ENCODE results near the gene GMDS. TPM values are rescaled to one million over a fixed set of nuclear protein-coding genes. Genes with fewer than 3 reads are reported as not detected.

The GMDS gene
- total and polyA plus RNA-seq, 2 donors (not counting 1 experiment from before 2014, with no cell fraction given): 12.7 to 34.5 TPM

DNA sequence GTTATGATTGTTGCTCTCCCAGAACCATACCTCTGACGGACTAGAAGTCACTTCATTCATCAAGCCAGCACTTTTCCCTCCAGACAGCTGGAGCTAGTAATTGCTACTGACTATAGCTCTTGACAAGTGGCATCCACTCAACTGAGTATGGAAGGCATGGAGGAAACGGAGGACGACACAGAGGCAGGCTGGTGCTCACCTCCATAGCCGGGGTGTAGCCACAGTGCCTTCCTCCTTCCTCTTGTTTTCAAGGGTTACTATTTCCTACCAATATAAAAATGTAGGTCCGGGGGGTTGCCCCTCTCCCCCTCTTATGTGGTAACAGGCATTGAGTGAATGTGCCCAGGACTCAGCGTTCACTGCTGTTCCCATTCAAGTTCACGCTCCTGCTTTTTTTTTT, 659.1 kb downstream of the GMDS start:
- Histone ChIP-seq H3K27ac (ENCODE audit: insufficient read depth, low read length) (no peak overlapping the region), H3K27me3 (ENCODE audit: control insufficient read depth, insufficient read depth, low read length) (no peaks in the 10 kb centered on the region), H3K79me2 (ENCODE audit: control insufficient read depth, insufficient read depth, low read length) (no peaks in the 10 kb centered on the region)

DNA sequence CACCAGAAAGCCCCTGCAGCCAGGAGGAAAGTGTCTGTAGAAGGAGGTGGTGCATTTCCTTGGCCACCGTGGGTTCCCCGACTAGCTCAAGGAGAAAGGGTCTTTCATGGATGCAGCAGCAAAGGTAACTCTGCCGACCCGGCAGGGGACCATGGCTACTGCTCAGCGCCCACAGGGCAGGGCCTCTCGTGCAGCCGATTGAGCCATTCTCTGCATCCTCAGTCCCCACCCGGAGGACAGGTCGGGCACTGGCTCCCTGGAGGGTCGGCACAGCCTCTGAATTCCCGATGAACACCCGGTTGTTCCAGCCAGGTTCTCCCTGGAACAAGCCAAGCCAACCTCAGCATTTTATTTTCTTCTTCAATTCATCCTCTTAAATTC, 659.7 kb downstream of the GMDS start:
- Histone ChIP-seq H3K36me3 (ENCODE audit: control insufficient read depth, insufficient read depth, low read length) (no peaks in the 10 kb centered on the region), H4K20me1 (ENCODE audit: control insufficient read depth, extremely low read depth, insufficient read depth, low read length) (no peaks in the 10 kb centered on the region), H3K27me3 (ENCODE audit: control insufficient read depth, insufficient read depth, low read length) (no peaks in the 10 kb centered on the region), H2AFZ (ENCODE audit: low read length) (no peak overlapping the region), H3K27ac (ENCODE audit: insufficient read depth, low read length) (no peak overlapping the region), H3K9ac (ENCODE audit: insufficient read depth, low read length) (no peak overlapping the region), H3K79me2 (ENCODE audit: control insufficient read depth, insufficient read depth, low read length) (no peaks in the 10 kb centered on the region), H3K4me2 (ENCODE audit: extremely low read depth, insufficient read depth, low read length) (no peak overlapping the region), H3K4me1 (ENCODE audit: control insufficient read depth, extremely low read depth, insufficient read depth, low read length) (no peaks in the 10 kb centered on the region), H3K9me3 (ENCODE audit: control insufficient read depth, insufficient read depth, low read depth, low read length) (no peaks in the 10 kb centered on the region), H3K4me3 (replicated peaks in 1 of 4; ENCODE audit: control extremely low read depth in 1 of 4, insufficient read depth in 1 of 4, low read depth in 3 of 4, low read length in 4 of 4) (no peak overlapping the region)
- no peak for DNase-seq (ENCODE audit: low read depth in 2 of 2)
- TF ChIP-seq, protein P1, sequence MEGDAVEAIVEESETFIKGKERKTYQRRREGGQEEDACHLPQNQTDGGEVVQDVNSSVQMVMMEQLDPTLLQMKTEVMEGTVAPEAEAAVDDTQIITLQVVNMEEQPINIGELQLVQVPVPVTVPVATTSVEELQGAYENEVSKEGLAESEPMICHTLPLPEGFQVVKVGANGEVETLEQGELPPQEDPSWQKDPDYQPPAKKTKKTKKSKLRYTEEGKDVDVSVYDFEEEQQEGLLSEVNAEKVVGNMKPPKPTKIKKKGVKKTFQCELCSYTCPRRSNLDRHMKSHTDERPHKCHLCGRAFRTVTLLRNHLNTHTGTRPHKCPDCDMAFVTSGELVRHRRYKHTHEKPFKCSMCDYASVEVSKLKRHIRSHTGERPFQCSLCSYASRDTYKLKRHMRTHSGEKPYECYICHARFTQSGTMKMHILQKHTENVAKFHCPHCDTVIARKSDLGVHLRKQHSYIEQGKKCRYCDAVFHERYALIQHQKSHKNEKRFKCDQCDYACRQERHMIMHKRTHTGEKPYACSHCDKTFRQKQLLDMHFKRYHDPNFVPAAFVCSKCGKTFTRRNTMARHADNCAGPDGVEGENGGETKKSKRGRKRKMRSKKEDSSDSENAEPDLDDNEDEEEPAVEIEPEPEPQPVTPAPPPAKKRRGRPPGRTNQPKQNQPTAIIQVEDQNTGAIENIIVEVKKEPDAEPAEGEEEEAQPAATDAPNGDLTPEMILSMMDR (conservative IDR thresholded peaks at IDR 0.05 in 1 of 2, IDR thresholded peaks at IDR 0.05 in 1 of 2; ENCODE audit: low read depth in 1 of 2, low read length in 2 of 2): no peak
- TF ChIP-seq EZH2 (IDR thresholded peaks at IDR 0.05; ENCODE audit: low read length, missing control alignments): no peak

More for the DNA sequence above, 659.1 kb downstream of the GMDS start:
- no peak for DNase-seq (ENCODE audit: low read depth in 2 of 2)
- Histone ChIP-seq H3K4me1 (ENCODE audit: control insufficient read depth, extremely low read depth, insufficient read depth, low read length) (no peaks in the 10 kb centered on the region), H3K9me3 (ENCODE audit: control insufficient read depth, insufficient read depth, low read depth, low read length) (no peaks in the 10 kb centered on the region), H4K20me1 (ENCODE audit: control insufficient read depth, extremely low read depth, insufficient read depth, low read length) (no peaks in the 10 kb centered on the region), H2AFZ (ENCODE audit: low read length) (no peak overlapping the region), H3K4me3 (replicated peaks in 1 of 4; ENCODE audit: control extremely low read depth in 1 of 4, insufficient read depth in 1 of 4, low read depth in 3 of 4, low read length in 4 of 4) (no peak overlapping the region), H3K36me3 (ENCODE audit: control insufficient read depth, insufficient read depth, low read length) (no peaks in the 10 kb centered on the region), H3K9ac (ENCODE audit: insufficient read depth, low read length) (no peak overlapping the region), H3K4me2 (ENCODE audit: extremely low read depth, insufficient read depth, low read length) (no peak overlapping the region)
- no peak for TF ChIP-seq EZH2 (IDR thresholded peaks at IDR 0.05; ENCODE audit: low read length, missing control alignments)
- TF ChIP-seq, protein P1 (conservative IDR thresholded peaks at IDR 0.05 in 1 of 2, IDR thresholded peaks at IDR 0.05 in 1 of 2; ENCODE audit: low read depth in 1 of 2, low read length in 2 of 2): no peak

DNA sequence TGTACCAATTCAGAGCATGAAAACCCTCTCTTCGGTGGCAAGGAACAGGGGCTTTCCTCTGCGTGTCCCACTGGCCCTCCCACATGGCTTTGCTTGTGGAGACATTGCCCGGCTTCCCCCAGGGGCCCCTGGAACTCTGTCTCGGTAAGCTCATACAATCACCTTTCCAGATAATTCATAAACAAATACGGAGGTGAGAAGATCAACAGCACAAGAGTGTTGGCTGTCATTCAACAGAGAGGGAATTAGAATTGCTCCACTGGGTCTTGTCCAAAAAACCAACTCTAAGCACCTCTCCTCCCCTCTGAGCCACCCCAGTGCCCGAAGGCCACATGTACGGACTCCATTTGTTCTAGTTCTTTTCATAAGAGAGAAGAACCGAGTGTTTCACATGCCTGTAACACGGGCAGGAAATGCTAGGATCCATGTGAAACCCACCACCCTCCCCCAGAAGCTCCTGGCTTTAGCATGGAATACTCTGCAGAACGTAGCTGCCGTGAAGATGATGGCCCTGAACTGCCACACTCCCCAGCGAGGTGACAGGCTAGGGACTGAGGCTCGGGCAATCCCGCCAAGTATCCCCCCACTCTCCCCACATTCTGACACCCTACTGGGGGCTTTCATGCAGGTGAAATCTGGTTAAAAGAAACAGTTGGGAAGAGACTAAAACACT, 660.3 kb downstream of the GMDS start:
- TF ChIP-seq EZH2 (IDR thresholded peaks at IDR 0.05; ENCODE audit: low read length, missing control alignments): no peak
- TF ChIP-seq, protein P1 (conservative IDR thresholded peaks at IDR 0.05 in 1 of 2, IDR thresholded peaks at IDR 0.05 in 1 of 2; ENCODE audit: low read depth in 1 of 2, low read length in 2 of 2): no peak
- Histone ChIP-seq H3K79me2 (ENCODE audit: control insufficient read depth, insufficient read depth, low read length) (no peaks in the 10 kb centered on the region), H2AFZ (ENCODE audit: low read length) (no peak overlapping the region), H3K4me3 (replicated peaks in 1 of 4; ENCODE audit: control extremely low read depth in 1 of 4, insufficient read depth in 1 of 4, low read depth in 3 of 4, low read length in 4 of 4) (no peak overlapping the region), H3K9me3 (ENCODE audit: control insufficient read depth, insufficient read depth, low read depth, low read length) (no peaks in the 10 kb centered on the region), H3K4me1 (ENCODE audit: control insufficient read depth, extremely low read depth, insufficient read depth, low read length) (no peaks in the 10 kb centered on the region), H3K4me2 (ENCODE audit: extremely low read depth, insufficient read depth, low read length) (no peak overlapping the region), H3K36me3 (ENCODE audit: control insufficient read depth, insufficient read depth, low read length) (no peaks in the 10 kb centered on the region), H3K27ac (ENCODE audit: insufficient read depth, low read length) (no peak overlapping the region), H3K9ac (ENCODE audit: insufficient read depth, low read length) (no peak overlapping the region), H3K27me3 (ENCODE audit: control insufficient read depth, insufficient read depth, low read length) (no peaks in the 10 kb centered on the region), H4K20me1 (ENCODE audit: control insufficient read depth, extremely low read depth, insufficient read depth, low read length) (no peaks in the 10 kb centered on the region)
- no peak for DNase-seq (ENCODE audit: low read depth in 2 of 2)

Measured in fibroblast of lung (primary cell).